Urinary bladder (tissue), 4 donors: ENCODE results near the gene GART. TPM values are rescaled to one million over a fixed set of nuclear protein-coding genes. Genes with fewer than 3 reads are reported as not detected.
"Not testable (repeated sequence)": the region's sequence is repeated elsewhere in the genome, so short reads cannot be mapped to it uniquely, and the experiment has no call there.

Experiments used
- DNase-seq: peaks from one replicate; pipeline ENCODE4 v3.0.0-alpha.2; 2015; ENCODE audit errors: extremely low spot score
- H3K27ac ChIP-seq: one replicate; pipeline ENCODE4 v1.5.1; 2013; ENCODE audit warnings: low read depth, mild to moderate bottlenecking, moderate library complexity
- H3K36me3 ChIP-seq: one replicate; pipeline ENCODE4 v1.6.1; 2013; ENCODE audit warnings: mild to moderate bottlenecking, moderate library complexity; ENCODE audit not compliant: insufficient read depth
- H3K4me1 ChIP-seq: one replicate; pipeline ENCODE4 v1.6.1; 2013; ENCODE audit warnings: mild to moderate bottlenecking, moderate library complexity; ENCODE audit not compliant: insufficient read depth
- H3K4me3 ChIP-seq: one replicate; pipeline ENCODE4 v1.5.1; 2013; ENCODE audit warnings: low read depth, low read length
- WGBS: extraction: QIAGEN DNeasy Blood & Tissue Kit; methylation state at CpG from one replicate; pipeline ENCODE4 v1.1.7; 2013; 5-methylcytosine and 5-hydroxymethylcytosine counted together
- polyA plus RNA-seq: library from polyadenylated mRNA; stranded (reverse); fragments of 200-250 nt; gene quantifications from one replicate; pipeline ENCODE4 v1.2.3, GENCODE V29; 2013
- total RNA-seq: library from RNA; depleted of rRNA; stranded (reverse); fragments of >200 nt; gene quantifications from one replicate; pipeline ENCODE4 v1.2.3, GENCODE V29; 2014
- donor health status: healthy with polysubstance abuse.
- donor health status: healthy.

GART gene
- total and polyA plus RNA-seq, 2 donors = 27.3 to 55.7 TPM

- Histone ChIP-seq H3K27ac (no peak overlapping the region), H3K36me3 (peaks cover 7% of the 10 kb centered on the region), H3K4me3 (no peak overlapping the region), H3K4me1 (no peaks in the 10 kb centered on the region)
- WGBS = 97% methylated on average over 4 of the region's 4 CpGs
- DNase-seq = no peak
Measured at GRCh38 chr21:33518899-33519298, 23.0 kb downstream of the GART start.

GRCh38 chr21:33514229-33514628 is 27.7 kb downstream of the GART start:
- Histone ChIP-seq H3K36me3 (peaks cover 7% of the 10 kb centered on the region), H3K4me3 (no peak overlapping the region), H3K4me1 (no peaks in the 10 kb centered on the region), H3K27ac (no peak overlapping the region)
- DNase-seq = no peak
- WGBS = 98% methylated on average over 2 of the region's 2 CpGs

GRCh38 chr21:33512481-33512880 is 29.4 kb downstream of the GART start:
- no peaks in the 10 kb centered on the region for H3K4me1 ChIP-seq
- 97% methylated on average over 3 of the region's 3 CpGs for WGBS
- peaks cover 9% of the 10 kb centered on the region for H3K36me3 ChIP-seq
- H3K27ac ChIP-seq = no peak overlapping the region
- DNase-seq = no peak
- no peak overlapping the region for H3K4me3 ChIP-seq

- Histone ChIP-seq H3K27ac (no peak overlapping the region), H3K4me3 (no peak overlapping the region), H3K36me3 (peaks cover 12% of the 10 kb centered on the region), H3K4me1 (no peaks in the 10 kb centered on the region)
- 98% methylated on average over 4 of the region's 4 CpGs for WGBS
- no peak for DNase-seq
Measured at GRCh38 chr21:33511639-33512038, 30.3 kb downstream of the GART start.

- no peak overlapping the region for H3K4me3 ChIP-seq
- peaks cover 12% of the 10 kb centered on the region for H3K36me3 ChIP-seq
- DNase-seq = no peak
- H3K27ac ChIP-seq = no peak overlapping the region
- 90% methylated on average over 8 of the region's 8 CpGs for WGBS
- H3K4me1 ChIP-seq = no peaks in the 10 kb centered on the region
Measured at GRCh38 chr21:33510826-33511225, 31.1 kb downstream of the GART start.

- DNase-seq, H3K4me1 ChIP-seq, H3K27ac ChIP-seq, H3K4me3 ChIP-seq, H3K36me3 ChIP-seq: not testable (repeated sequence)
- WGBS = 100% methylated on average over 1 of the region's 1 CpG
Measured at GRCh38 chr21:33507003-33507402, 34.9 kb downstream of the GART start.

- Histone ChIP-seq H3K27ac (no peak overlapping the region), H3K4me1 (no peaks in the 10 kb centered on the region), H3K4me3 (no peak overlapping the region), H3K36me3 (peaks cover 6% of the 10 kb centered on the region)
- 95% methylated on average over 8 of the region's 8 CpGs for WGBS
- DNase-seq = no peak
Measured at GRCh38 chr21:33505833-33506232, 36.1 kb downstream of the GART start.

GRCh38 chr21:33496345-33496744 is 45.6 kb downstream of the GART start:
- Histone ChIP-seq H3K36me3 (no peaks in the 10 kb centered on the region), H3K4me1 (no peaks in the 10 kb centered on the region), H3K4me3 (no peak overlapping the region), H3K27ac (no peak overlapping the region)
- 55% methylated on average over 7 of the region's 7 CpGs for WGBS
- no peak for DNase-seq

GRCh38 chr21:33495743-33496142 is 46.2 kb downstream of the GART start:
- Histone ChIP-seq H3K27ac (no peak overlapping the region), H3K4me1 (no peaks in the 10 kb centered on the region), H3K36me3 (no peaks in the 10 kb centered on the region), H3K4me3 (no peak overlapping the region)
- WGBS = 44% methylated on average over 4 of the region's 4 CpGs
- no peak for DNase-seq

GRCh38 chr21:33493756-33494155 is 48.2 kb downstream of the GART start:
- no peak overlapping the region for H3K4me3 ChIP-seq
- no peak for DNase-seq
- WGBS = 90% methylated on average over 3 of the region's 3 CpGs
- H3K4me1 ChIP-seq = no peaks in the 10 kb centered on the region
- no peaks in the 10 kb centered on the region for H3K36me3 ChIP-seq
- no peak overlapping the region for H3K27ac ChIP-seq

- Histone ChIP-seq H3K4me1 (no peaks in the 10 kb centered on the region), H3K4me3 (no peak overlapping the region), H3K36me3 (no peaks in the 10 kb centered on the region), H3K27ac (no peak overlapping the region)
- DNase-seq = no peak
- WGBS = 43% methylated on average over 2 of the region's 2 CpGs
Measured at GRCh38 chr21:33492571-33492970, 49.3 kb downstream of the GART start.

GRCh38 chr21:33491373-33492102 is 50.4 kb downstream of the GART start, which contains the start of gene DNAJC28:
Gene DNAJC28, minus strand, starts transcription at chr21:33491716. Its CDS starts 2,323 bp downstream, at chr21:33489393.
- Histone ChIP-seq H3K27ac (peak within 1 kb of the TSS; percentile 38), H3K4me1 (no peaks in the 10 kb centered on the region), H3K36me3 (no peaks in the 10 kb centered on the region), H3K4me3 (peak within 1 kb of the TSS; percentile 61)
- under 1% methylated on average over 52 of the region's 52 CpGs for WGBS
- DNase-seq = peak; percentile 93

GRCh38 chr21:33490991-33491372 is 50.9 kb downstream of the GART start:
- no peaks in the 10 kb centered on the region for H3K36me3 ChIP-seq
- WGBS = 18% methylated on average over 12 of the region's 12 CpGs
- no peak for DNase-seq

GRCh38 chr21:33488936-33489335 is 53.0 kb downstream of the GART start:
- Histone ChIP-seq H3K36me3 (no peaks in the 10 kb centered on the region), H3K4me1 (no peaks in the 10 kb centered on the region), H3K27ac (no peak overlapping the region), H3K4me3 (no peak overlapping the region)
- DNase-seq = no peak
- 88% methylated on average over 4 of the region's 4 CpGs for WGBS

More at GRCh38 chr21:33490991-33491372, 50.9 kb downstream of the GART start:
- peak overlapping the region; percentile 61 for H3K4me3 ChIP-seq
- H3K4me1 ChIP-seq = no peaks in the 10 kb centered on the region
- no peak overlapping the region for H3K27ac ChIP-seq
